ENCODE measurements around the gene MAP3K10. TPM values are rescaled to one million over a fixed set of nuclear protein-coding genes. Genes with fewer than 3 reads are reported as not detected.
A peak's percentile ranks its signal among the peaks of the same experiment; 100 is the strongest.
"Not testable (repeated sequence)": the region's sequence is repeated elsewhere in the genome, so short reads cannot be mapped to it uniquely, and the experiment has no call there.

Gene MAP3K10
- 10 to 100 TPM; 10.9 to 11.0 TPM for total RNA-seq

DNA sequence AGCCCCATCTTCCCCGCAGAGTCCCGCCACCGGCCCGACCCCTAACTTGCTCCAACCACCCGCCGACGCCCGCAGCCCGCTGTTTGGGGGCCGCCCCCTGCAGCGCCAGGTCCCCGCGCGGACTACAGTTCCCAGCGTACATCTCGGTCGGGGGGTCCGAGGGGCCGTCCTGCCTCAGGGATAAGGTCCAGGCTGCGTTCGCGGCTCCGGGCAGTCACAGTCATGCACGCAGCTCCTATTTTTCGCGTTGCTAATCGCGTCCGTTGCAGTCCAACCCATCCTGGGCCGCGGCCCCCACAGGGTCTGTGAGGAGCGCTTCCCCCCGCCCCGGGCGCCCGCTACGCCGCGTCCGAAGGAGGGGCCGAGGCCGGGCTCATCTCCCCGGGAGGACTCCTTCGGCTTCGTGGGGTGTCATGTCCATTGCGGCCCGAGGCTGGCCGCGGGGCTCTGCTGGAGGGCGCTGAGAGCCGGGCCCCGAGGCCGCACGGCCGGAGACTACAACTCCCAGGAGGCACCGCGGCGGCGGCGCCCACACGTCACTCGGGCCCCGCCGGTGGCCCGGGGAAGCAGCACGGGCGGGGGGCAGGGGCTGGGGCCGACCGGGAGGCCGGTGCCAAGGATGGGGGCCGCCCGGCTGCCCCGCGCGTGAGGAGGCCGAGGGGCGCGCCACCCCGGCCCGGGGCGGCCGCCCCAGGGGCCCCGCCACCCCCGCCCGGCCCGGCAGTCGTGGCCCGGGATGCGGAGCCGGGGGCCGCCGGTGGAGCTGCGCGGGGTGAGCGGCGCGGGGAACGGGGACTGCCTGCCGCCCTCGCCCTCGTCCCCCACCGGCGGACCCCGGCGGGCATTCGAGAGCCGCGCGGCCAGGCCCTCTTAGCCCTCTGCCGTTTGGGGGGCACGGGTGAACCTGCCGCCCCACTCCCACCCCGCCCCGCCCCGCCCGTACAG lies at the start of gene MAP3K10:
MAP3K10 (plus strand) TSS at position 536 of the 945 bp plus-strand sequence. CDS start 606 bp downstream, outside the sequence.
- no peaks in the 10 kb centered on the region for H3K9me3 Mint-ChIP-seq
- peak within 1 kb of the TSS; percentile 89 for H3K27ac Mint-ChIP-seq
- peak within 1 kb of the TSS; percentile 84 for H3K4me3 Mint-ChIP-seq
- no peaks in the 10 kb centered on the region for H3K36me3 Mint-ChIP-seq
- DNase-seq = peak; percentile 83
- H3K4me1 Mint-ChIP-seq (ENCODE audit: low read depth) = peaks cover 20% of the 10 kb centered on the region
- no peaks in the 10 kb centered on the region for H3K27me3 Mint-ChIP-seq
- ChIA-PET CTCF (interaction anchor here (0.8 to 2.6 kb wide), 4 partner anchors 26 to 50 kb away, joined by 5 to 21 read pairs (median 6); partner anchors contain the start of gene TTC9B), POLR2A (interaction anchor here (0.7 kb wide), 2 partner anchors 194 to 1356 kb away, joined by 3 to 4 read pairs; no protein-coding TSS in a partner anchor)
- intact Hi-C loops (cut with micrococcal nuclease) = loop anchor here (5.0 kb wide), 1 partner anchor 99 kb away; the partner anchor contains the start of gene ZNF780A

DNA sequence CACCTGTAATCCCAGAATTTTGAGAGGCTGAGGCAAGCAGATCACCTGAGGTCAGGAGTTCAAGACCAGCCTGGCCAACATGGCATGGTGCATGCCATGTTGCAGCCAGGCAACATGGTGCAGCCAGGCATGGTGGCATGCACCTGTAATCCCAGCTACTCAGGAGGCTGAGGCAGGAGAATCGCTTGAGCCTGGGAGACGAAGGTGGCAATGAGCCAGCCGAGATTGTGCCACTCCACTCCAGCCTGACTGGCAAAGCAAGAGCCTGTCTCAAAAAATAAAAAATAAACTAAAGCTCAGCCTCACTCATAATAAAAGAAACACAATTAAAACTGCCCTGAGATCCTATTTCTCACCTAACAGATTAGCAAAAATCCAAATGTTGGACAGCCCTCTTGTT lies 49.7 kb upstream of the MAP3K10 start:
- Mint-ChIP-seq H3K27ac (no peak overlapping the region), H3K9me3 (no peaks in the 10 kb centered on the region), H3K4me1 (ENCODE audit: low read depth) (peaks cover 20% of the 10 kb centered on the region), H3K4me3 (no peak overlapping the region), H3K27me3 (peaks cover under 1% of the 10 kb centered on the region), H3K36me3 (no peaks in the 10 kb centered on the region)
- intact Hi-C loops (cut with micrococcal nuclease) = loop anchor here (10.0 kb wide), 1 partner anchor 143 kb away; the partner anchor contains the start of gene AKT2
- ChIA-PET POLR2A (no interaction called here), CTCF (interaction anchor here (0.5 to 4.3 kb wide), 5 partner anchors 24 to 390 kb away, joined by 3 to 47 read pairs (median 21); partner anchors contain the start of genes MAP3K10 and TTC9B)
- no peak for DNase-seq

- ChIA-PET CTCF (interaction anchor here (0.6 to 4.0 kb wide), 7 partner anchors 21 to 832 kb away, joined by 3 to 21 read pairs (median 4); no protein-coding TSS in a partner anchor), POLR2A (interaction anchor here (0.6 to 0.8 kb wide), 3 partner anchors 10 to 689 kb away, joined by 3 to 6 read pairs (median 3); partner anchors contain the start of gene PSMC4)
- H3K27me3 Mint-ChIP-seq = no peaks in the 10 kb centered on the region
- peak overlapping the region; percentile 65 for H3K27ac Mint-ChIP-seq
- DNase-seq = peak; percentile 65
- H3K9me3 Mint-ChIP-seq = no peaks in the 10 kb centered on the region
- H3K4me3 Mint-ChIP-seq = no peak overlapping the region
- intact Hi-C loops (cut with micrococcal nuclease) = loop anchor here (10.0 kb wide), 1 partner anchor 141 kb away; the partner anchor contains the start of gene AKT2
- H3K36me3 Mint-ChIP-seq = no peaks in the 10 kb centered on the region
- H3K4me1 Mint-ChIP-seq (ENCODE audit: low read depth) = peaks cover 36% of the 10 kb centered on the region
Measured at GRCh38 chr19:40143612-40144011, 47.6 kb upstream of the MAP3K10 start.

DNA sequence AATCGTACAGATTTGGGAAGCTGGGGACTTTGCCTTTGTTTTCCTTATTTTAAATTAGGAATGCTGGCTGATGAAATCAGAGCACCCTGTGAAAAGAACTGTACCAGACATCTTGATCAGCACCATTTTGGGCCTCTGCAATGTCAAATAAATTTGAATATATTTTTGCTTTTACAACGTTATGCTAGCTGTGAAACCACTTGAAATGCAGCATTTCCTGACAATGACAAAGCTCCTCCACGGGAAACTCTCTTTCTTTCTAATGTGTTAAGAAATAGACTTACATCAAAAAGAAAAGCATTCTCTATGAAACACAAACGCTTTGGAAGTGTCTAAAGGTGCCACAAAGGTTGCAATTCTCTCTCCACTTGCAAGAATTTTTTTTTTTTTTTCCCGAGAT lies 47.1 kb upstream of the MAP3K10 start:
- POLR2A ChIA-PET = interaction anchor here (0.6 to 0.8 kb wide), 6 partner anchors 10 to 688 kb away, joined by 3 to 6 read pairs (median 3); partner anchors contain the start of gene PSMC4
- intact Hi-C loops (cut with micrococcal nuclease) = loop anchor here (10.0 kb wide), 1 partner anchor 141 kb away; the partner anchor contains the start of gene AKT2
- H3K36me3 Mint-ChIP-seq = no peaks in the 10 kb centered on the region
- DNase-seq = no peak
- H3K9me3 Mint-ChIP-seq = no peaks in the 10 kb centered on the region
- peak overlapping the region; percentile 85 for H3K27ac Mint-ChIP-seq
- peak overlapping the region; percentile 56 for H3K4me3 Mint-ChIP-seq
- no peaks in the 10 kb centered on the region for H3K27me3 Mint-ChIP-seq
- CTCF ChIA-PET = interaction anchor here (0.6 to 4.0 kb wide), 6 partner anchors 20 to 174 kb away, joined by 3 to 21 read pairs (median 4); no protein-coding TSS in a partner anchor
- H3K4me1 Mint-ChIP-seq (ENCODE audit: low read depth) = peaks cover 36% of the 10 kb centered on the region

GRCh38 chr19:40144947-40145748 lies 46.1 kb upstream of the MAP3K10 start:
- H3K4me1 Mint-ChIP-seq (ENCODE audit: low read depth) = peaks cover 42% of the 10 kb centered on the region
- H3K27ac Mint-ChIP-seq = peak overlapping the region; percentile 49
- H3K4me3 Mint-ChIP-seq = no peak overlapping the region
- no peaks in the 10 kb centered on the region for H3K9me3 Mint-ChIP-seq
- CTCF ChIA-PET = interaction anchor here (0.8 to 4.0 kb wide), 4 partner anchors 20 to 74 kb away, joined by 3 to 21 read pairs (median 4); no protein-coding TSS in a partner anchor
- intact Hi-C loops (cut with micrococcal nuclease) = loop anchor here (10.0 kb wide), 1 partner anchor 140 kb away; the partner anchor contains the start of gene AKT2
- DNase-seq = no peak
- no peaks in the 10 kb centered on the region for H3K27me3 Mint-ChIP-seq
- no peaks in the 10 kb centered on the region for H3K36me3 Mint-ChIP-seq
- POLR2A ChIA-PET = no interaction called here

GRCh38 chr19:40145749-40146029 lies 45.5 kb upstream of the MAP3K10 start:
- H3K4me3 Mint-ChIP-seq, DNase-seq, H3K36me3 Mint-ChIP-seq, H3K27me3 Mint-ChIP-seq, POLR2A ChIA-PET, H3K27ac Mint-ChIP-seq, H3K9me3 Mint-ChIP-seq: not testable (repeated sequence)
- CTCF ChIA-PET = interaction anchor here (0.8 to 1.0 kb wide), 3 partner anchors 20 to 72 kb away, joined by 3 to 4 read pairs (median 3); no protein-coding TSS in a partner anchor
- intact Hi-C loops (cut with micrococcal nuclease) = loop anchor here (10.0 kb wide), 1 partner anchor 139 kb away; the partner anchor contains the start of gene AKT2
- peaks cover 42% of the 10 kb centered on the region for H3K4me1 Mint-ChIP-seq (ENCODE audit: low read depth)

DNA sequence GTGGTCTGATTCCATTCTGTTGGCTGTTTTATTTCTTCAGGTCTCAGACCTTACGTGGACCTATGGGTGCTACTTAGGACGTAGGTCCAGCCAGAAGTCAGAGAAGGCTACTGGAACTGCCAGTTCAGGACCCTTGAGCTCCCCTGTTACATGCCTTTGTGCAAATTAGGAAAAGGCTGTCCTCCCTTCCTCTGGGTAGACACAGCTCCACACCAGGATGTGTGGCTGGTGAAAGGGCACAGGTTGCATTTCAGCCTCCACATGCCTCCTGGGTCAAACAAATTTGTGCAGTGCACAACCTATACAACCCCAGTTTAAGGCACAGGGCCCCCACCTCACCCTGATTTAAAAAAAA lies 43.9 kb upstream of the MAP3K10 start:
- Mint-ChIP-seq H3K4me1 (ENCODE audit: low read depth) (peaks cover 42% of the 10 kb centered on the region), H3K27me3 (no peaks in the 10 kb centered on the region), H3K4me3 (no peak overlapping the region), H3K27ac (no peak overlapping the region), H3K9me3 (no peaks in the 10 kb centered on the region), H3K36me3 (no peaks in the 10 kb centered on the region)
- intact Hi-C loops (cut with micrococcal nuclease) = loop anchor here (10.0 kb wide), 1 partner anchor 137 kb away; the partner anchor contains the start of gene AKT2
- ChIA-PET CTCF (interaction anchor here (0.6 to 1.1 kb wide), 2 partner anchors 18 to 1206 kb away, joined by 3 to 5 read pairs; no protein-coding TSS in a partner anchor), POLR2A (no interaction called here)
- DNase-seq = no peak

DNA sequence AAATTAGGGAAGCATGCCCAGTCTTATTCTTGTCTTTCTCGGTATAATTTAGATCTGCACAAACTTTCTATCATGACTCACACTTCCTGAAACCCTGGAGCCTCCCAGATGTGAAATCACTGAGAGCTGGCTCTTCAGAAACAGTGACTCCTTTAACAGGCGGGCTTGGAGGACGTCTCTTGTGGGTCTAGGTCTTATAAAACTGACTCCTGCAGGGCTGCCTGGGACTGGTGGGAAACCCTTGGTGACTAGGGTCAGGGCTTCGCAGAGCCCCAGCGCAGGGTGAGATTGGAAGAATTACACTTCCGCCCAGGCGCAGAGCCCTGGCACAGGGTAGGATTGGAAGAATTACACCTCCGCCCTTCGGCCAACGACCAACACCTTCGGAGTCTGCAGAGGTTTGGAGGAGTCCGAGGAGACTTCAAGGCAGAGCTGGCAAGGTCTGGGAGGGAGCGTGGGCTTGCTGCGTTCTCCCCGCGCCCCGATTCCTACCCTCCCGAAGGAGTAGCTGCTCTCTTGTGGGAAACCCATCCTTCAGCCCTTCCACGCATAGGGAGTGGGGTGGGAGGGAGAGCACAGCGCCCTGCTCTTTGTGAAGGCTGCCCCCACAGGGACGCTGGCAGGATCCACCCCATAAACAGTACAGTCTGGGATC lies 43.4 kb upstream of the MAP3K10 start:
- CTCF ChIA-PET = interaction anchor here (0.9 to 1.1 kb wide), 2 partner anchors 8 to 17 kb away, joined by 3 to 5 read pairs; no protein-coding TSS in a partner anchor
- Mint-ChIP-seq H3K4me1 (ENCODE audit: low read depth) (peaks cover 42% of the 10 kb centered on the region), H3K36me3 (no peaks in the 10 kb centered on the region), H3K27ac (no peak overlapping the region), H3K27me3 (no peaks in the 10 kb centered on the region), H3K9me3 (no peaks in the 10 kb centered on the region), H3K4me3 (no peak overlapping the region)
- intact Hi-C loops (cut with micrococcal nuclease) = loop anchor here (10.0 kb wide), 1 partner anchor 137 kb away; the partner anchor contains the start of gene AKT2
- DNase-seq = peak; percentile 36
- POLR2A ChIA-PET = no interaction called here

DNA sequence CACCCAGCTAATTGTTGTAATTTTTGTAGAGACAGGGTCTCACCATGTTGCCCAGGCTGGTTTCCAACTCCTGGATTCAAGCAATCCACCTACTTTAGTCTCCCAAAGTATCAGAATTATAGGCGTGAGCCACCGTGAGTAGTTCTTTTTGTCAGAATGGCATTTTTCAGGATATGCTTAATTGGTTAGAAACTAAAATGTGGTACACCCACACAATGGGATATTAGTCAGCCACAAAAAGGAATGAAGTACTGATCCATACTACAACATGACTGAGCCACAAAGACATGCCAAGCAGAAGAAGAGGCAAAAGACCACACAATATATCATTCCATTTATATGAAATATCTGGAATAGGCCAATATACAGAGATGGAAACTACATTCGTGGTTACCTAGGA lies 41.7 kb upstream of the MAP3K10 start:
- Mint-ChIP-seq H3K27ac (no peak overlapping the region), H3K9me3 (no peaks in the 10 kb centered on the region), H3K4me3 (no peak overlapping the region), H3K36me3 (no peaks in the 10 kb centered on the region), H3K27me3 (no peaks in the 10 kb centered on the region), H3K4me1 (ENCODE audit: low read depth) (peaks cover 29% of the 10 kb centered on the region)
- ChIA-PET CTCF (no interaction called here), POLR2A (no interaction called here)
- intact Hi-C loops (cut with micrococcal nuclease) = loop anchor here (10.0 kb wide), 1 partner anchor 135 kb away; the partner anchor contains the start of gene AKT2
- no peak for DNase-seq

GRCh38 chr19:40150170-40150569 lies 41.1 kb upstream of the MAP3K10 start:
- ChIA-PET POLR2A (no interaction called here), CTCF (interaction anchor here (0.6 kb wide), 1 partner anchor 11 kb away, joined by 3 read pairs; no protein-coding TSS in a partner anchor)
- no peak for DNase-seq
- H3K9me3 Mint-ChIP-seq = no peaks in the 10 kb centered on the region
- H3K4me1 Mint-ChIP-seq (ENCODE audit: low read depth) = peaks cover 24% of the 10 kb centered on the region
- intact Hi-C loops (cut with micrococcal nuclease) = no loop called here
- H3K27ac Mint-ChIP-seq = no peak overlapping the region
- no peaks in the 10 kb centered on the region for H3K36me3 Mint-ChIP-seq
- no peaks in the 10 kb centered on the region for H3K27me3 Mint-ChIP-seq
- no peak overlapping the region for H3K4me3 Mint-ChIP-seq
